Suppressor macrophage (primary cell): ENCODE measurements around the gene MTX3.

Source experiments
- DNase-seq, 4 experiments: peaks; one replicate each; pipeline ENCODE4 v3.0.0-alpha.2; 2020 to 2022

The MTX3 gene

GRCh38 chr5:79932510-79933504, 58.3 kb downstream of the MTX3 start:
- no peak for DNase-seq

- no peak for DNase-seq
These were observed 59.2 kb downstream of the MTX3 start for GRCh38 chr5:79931866-79932265.

GRCh38 chr5:79931409-79931808, 59.7 kb downstream of the MTX3 start:
- no peak for DNase-seq

GRCh38 chr5:79929095-79929494, 62.0 kb downstream of the MTX3 start:
- no peak for DNase-seq
